Hypothalamus (tissue), 51 donors: Measurements from ENCODE around the gene CTBP2.

Experiments used
- DNase-seq, 51 donors: peaks; one replicate each; lab custom pipeline; 2025; lab: John Stamatoyannopoulos, UW

Gene CTBP2

GRCh38 chr10:125016611-125017202 is 143.7 kb downstream of the CTBP2 start:
- DNase-seq: peak in 34 of 51 donors; percentile 26 to 78 (median 57)

DNA sequence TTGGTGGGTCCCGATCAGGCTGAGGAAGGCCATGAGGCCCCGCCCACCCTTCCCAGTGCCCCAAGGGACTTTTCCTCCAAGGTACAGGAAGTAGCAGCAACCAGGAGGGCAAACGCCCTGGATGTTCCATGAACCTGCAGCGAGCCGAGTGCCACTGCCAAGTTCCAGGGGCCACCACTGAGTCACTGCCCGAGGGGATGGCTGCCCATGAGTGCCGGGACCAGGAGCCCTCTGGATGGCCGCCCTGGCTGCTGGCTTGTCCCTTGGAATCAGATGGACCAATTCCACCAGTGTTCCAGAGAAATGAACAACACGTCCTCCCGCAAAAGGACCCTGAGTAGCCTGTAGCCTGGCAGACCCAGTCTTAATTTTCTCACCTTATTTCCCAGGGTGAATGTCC is 144.2 kb downstream of the CTBP2 start:
- DNase-seq: peak in 38 of 51 donors; percentile 28 to 84 (median 57)

GRCh38 chr10:125015356-125015944 is 144.9 kb downstream of the CTBP2 start:
- peak in 21 of 51 donors; percentile 17 to 64 (median 40) for DNase-seq

DNA sequence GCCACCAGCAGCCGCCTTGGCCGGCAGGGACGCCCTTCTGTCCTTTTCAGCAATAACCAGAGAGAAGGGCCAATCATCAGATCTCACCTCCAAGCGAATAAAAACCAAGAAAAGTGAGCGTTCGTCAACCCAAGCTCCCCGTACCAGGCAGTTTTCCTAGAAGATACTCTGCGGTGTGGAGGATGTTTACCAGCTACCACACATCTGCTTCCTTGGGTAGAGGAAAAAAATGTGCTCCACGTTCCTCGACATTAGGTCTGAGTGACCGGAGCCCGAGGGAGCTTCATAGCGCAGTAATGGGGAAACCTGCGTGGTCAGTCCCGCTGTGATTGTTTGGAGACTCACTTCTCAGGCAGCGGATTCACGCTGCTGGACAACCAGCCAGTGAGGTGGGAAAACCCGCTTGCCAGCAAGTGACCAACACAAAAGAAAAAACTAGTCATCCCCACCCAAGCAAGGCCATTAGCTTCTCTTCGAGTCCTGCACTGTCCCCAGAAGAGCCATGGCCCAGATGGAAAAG is 145.5 kb downstream of the CTBP2 start:
- no peak for DNase-seq

DNA sequence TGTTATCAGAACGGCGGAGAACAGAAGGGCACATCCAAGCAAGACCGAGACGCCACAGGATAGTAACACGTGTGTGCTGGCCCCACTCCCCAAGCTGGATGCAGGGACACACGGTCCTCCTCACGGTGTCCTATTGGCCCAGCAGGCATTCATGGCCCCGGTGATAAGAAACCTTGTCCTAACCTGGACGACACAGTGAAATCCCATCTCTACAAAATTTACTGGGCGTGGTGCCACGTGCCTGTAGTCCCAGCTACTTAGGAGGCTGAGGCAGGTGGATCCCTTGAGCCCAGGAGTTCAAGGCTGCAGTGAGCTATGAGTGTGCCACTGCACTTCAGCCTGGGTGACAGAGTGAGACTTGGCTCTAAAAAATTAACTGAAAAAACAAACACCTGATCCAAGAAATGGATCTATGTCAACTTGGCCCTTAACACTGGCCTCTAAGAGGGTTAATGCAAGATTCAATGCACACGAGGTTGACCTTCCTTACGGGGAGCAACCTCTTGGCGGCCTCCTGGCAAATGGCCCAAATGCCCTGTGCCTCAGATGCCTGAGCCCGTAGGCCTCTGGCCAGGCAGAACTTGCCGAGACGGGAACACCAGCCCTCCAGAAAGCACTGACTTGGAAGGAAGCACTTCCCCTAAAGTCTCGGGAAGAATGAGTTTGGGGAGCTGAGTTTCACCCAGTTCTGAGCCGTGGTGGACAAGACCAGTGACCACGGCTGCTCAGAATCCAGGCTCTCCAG is 146.1 kb downstream of the CTBP2 start:
- peak in 2 of 51 donors; percentile 24 to 32 for DNase-seq

DNA sequence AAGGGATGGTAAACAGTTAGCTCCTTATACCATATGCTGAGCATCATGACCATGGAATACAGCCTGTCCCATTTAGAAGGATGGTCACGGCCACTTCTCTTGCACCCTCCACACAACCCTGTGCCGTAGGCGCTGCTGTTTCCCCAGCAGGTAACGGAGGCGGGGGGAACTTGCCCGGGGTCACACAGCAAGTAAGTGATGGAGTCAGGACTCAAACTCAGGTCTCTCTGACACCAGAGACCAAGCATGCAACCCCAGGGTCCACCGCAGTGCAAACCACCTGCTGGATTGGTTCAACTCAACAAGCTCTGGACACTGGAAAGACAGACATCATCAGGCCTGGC is 146.9 kb downstream of the CTBP2 start:
- no peak for DNase-seq

DNA sequence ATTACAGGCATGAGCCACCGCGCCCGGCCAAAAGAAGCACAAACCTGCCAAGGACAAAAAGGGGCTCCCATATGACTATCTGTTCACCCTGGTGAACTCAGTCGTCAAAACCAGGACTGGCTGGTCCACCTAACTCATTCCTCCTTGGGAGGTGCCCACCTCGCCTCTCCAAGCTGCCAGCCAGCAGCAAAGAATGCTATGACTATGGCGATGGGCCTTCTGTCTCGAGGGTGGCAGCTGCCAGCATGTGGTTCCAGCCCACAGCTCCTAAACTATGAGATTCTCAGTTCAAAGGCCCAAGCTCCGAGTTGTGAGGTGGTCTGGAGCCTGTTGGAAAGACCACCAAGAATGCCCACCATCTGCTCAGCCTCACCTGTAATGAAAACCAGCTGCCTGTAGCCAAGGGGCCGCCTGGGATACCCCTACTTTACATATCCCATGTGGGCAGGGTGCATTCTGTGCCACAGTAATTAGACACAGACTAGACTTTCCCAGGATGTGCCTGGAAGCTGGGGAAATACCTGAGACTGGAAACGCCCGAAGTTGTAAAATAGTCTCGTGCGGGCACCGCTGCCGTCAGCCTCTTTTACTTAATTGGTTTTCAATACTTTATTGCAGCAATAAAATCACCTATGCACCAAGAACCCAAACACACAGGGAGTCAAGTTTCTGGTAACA is 147.4 kb downstream of the CTBP2 start:
- DNase-seq: no peak

DNA sequence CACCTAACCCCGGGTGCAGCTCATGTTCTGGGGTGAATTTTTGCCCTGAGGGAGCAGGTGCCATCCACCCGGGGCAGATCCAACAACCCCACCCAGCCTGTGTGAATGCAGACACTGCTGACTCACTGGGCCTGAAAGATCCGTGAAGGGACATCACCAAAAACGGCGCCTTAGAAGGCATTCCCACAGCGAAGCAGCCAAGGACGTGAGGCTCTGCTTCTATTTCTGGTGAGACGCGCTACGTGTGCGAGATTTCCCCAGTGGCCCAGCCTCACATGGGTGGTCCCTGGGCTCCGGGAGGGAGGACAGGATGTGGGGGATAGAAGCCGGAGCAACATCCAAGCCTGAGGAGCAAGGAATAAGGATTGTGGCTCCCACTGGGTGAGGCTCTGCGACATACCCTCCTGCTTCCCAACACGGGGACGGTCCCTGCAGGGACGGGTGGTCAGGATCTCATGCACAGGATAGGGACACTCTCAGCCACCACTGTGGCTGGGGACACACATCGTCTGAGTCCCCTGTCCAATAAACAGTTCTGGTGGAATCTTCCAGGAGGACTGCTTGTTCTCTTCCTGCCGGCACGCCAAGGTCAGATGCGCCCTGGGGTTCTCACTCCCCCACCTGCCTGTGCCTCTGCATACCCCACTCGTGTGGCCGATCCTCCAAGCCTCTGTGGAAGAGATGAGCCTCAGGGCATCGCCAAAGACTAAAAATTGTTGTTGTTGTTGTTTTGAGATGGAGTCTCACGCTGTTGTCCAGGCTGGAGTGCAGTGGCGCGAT is 148.2 kb downstream of the CTBP2 start:
- DNase-seq: no peak

DNA sequence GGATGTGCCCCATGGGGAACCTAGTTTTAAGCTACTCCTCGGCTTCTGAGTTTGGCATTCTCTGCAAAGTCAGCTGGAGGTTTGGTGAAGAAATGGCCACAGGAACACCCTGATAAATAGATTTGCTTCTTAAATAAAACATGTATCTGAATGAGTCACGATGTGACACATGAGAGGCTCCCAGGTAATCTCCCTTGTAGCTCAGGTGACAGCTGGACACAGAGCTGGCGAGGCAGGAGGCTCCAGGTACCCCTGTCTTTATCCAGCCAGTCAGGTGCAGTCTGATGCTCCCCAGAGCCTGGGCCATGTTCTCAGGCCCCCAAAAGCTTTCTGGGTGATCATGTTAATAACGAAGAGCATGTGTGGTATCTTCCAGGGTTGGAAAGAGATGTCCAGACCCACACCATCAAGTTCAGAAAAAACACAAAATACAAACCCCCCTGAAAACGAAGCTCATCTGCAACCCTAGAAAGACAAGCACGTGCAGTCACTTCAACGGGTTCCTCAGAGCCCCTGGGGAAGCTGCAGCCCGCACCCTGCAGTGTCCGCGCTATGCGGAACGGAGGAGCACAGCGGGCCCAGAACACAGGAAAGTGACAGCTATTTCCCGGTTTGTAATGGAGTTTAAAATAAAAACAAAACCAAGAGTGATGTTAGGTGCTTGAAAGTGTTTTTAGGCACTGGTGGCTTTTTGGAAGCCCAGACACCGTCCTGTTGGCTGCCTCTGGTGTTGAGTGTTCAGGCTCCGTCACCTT is 149.0 kb downstream of the CTBP2 start:
- DNase-seq: no peak

DNA sequence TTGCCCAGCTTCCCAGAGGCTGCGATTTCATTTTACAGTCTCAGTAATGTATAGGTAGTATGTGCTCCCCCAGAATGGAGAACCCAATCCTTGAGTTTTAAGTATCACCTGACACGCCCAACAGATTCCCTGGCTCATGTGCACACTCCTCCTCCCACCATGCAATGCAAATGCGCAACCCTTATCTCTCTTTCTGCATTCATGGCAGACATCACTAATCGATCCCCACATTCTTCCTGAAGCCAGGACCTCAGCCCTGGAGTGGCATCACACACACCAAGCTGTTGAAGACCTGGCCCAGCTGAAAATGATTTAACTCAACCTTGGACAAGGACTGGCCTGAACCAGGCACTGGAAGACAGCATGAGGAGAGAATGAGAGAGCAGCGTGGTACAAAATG is 150.0 kb downstream of the CTBP2 start:
- DNase-seq: no peak

- DNase-seq: peak in 5 of 51 donors; percentile 20 to 36 (median 34)
Observed at GRCh38 chr10:125009661-125010161, 150.7 kb downstream of the CTBP2 start.

- no peak for DNase-seq
Observed at GRCh38 chr10:125008689-125009638, 151.4 kb downstream of the CTBP2 start.

GRCh38 chr10:125007436-125007835 is 152.9 kb downstream of the CTBP2 start:
- no peak for DNase-seq

DNA sequence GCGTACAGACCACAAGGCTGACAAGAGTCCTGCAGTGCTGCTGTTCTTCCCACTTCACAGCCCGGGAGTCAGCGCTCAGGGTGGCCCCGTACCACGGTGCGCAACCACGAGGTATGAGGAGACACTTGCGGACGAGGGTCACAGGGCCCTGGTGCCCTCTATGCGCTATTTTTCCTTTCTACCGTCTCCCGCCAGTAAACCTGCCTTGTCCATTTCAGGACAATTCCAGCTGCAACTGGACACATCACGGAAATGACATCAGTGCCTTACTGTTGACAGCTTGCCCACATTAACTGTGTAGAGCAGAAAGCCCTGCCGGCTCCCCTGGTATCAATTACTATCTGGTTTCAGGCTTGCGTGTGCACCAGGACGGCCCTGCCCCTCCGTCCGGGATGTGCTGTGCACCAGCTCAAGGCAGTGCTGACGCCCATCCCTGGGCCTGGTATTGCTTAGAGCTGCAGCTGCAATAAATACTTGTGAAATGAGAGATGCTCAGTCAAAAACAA is 153.4 kb downstream of the CTBP2 start:
- DNase-seq: peak in 15 of 51 donors; percentile 31 to 76 (median 44)

- no peak for DNase-seq
Observed at GRCh38 chr10:125006188-125006680, 154.1 kb downstream of the CTBP2 start.

- DNase-seq: peak in 7 of 51 donors; percentile 15 to 60 (median 46)
Observed at GRCh38 chr10:125005312-125006187, 154.8 kb downstream of the CTBP2 start.
